H9 (cell line): ENCODE results near the gene TGFB3. TPM values are rescaled to one million over a fixed set of nuclear protein-coding genes. Genes with fewer than 3 reads are reported as not detected.

ENCODE experiments used
- DNase-seq: peaks from one replicate; pipeline ENCODE4 v3.0.0-alpha.2; 2017
- H2AFZ ChIP-seq: one replicate; pipeline ENCODE4 v1.6.1; 2013; ENCODE audit warnings: mild to moderate bottlenecking, low read length, control low read depth, moderate library complexity
- H2AK5ac ChIP-seq: 2 replicates; pipeline ENCODE4 v1.6.1; 2013; ENCODE audit warnings: low read length, control low read depth, mixed read lengths; ENCODE audit not compliant: insufficient read length
- H2BK120ac ChIP-seq: one replicate; pipeline ENCODE4 v1.6.1; 2013; ENCODE audit warnings: low read depth, mild to moderate bottlenecking, low read length, control low read depth, inconsistent platforms; ENCODE audit not compliant: poor library complexity, severe bottlenecking
- H2BK12ac ChIP-seq: 2 replicates; pipeline ENCODE4 v1.6.1; 2013; ENCODE audit warnings: low read length, control low read depth, mixed read lengths, low read depth; ENCODE audit not compliant: insufficient read length
- H2BK15ac ChIP-seq: 2 replicates; pipeline ENCODE4 v1.6.1; 2013; ENCODE audit warnings: low read depth, low read length, control low read depth
- H2BK20ac ChIP-seq: one replicate; pipeline ENCODE4 v1.6.1; 2013; ENCODE audit warnings: low read depth, mild to moderate bottlenecking, low read length, control low read depth, inconsistent platforms; ENCODE audit not compliant: poor library complexity, severe bottlenecking
- H2BK5ac ChIP-seq: 2 replicates; pipeline ENCODE4 v1.6.1; 2013; ENCODE audit warnings: low read length, control low read depth, mixed read lengths; ENCODE audit not compliant: insufficient read length
- H3K14ac ChIP-seq: 2 replicates; pipeline ENCODE4 v1.6.1; 2013; ENCODE audit warnings: low read length, control low read depth; ENCODE audit not compliant: insufficient read depth
- H3K18ac ChIP-seq: 2 replicates; pipeline ENCODE4 v1.6.1; 2013; ENCODE audit warnings: low read depth, mild to moderate bottlenecking, mixed read lengths, low read length, control low read depth; ENCODE audit not compliant: insufficient read length
- H3K23ac ChIP-seq: 2 replicates; pipeline ENCODE4 v1.6.1; 2013; ENCODE audit warnings: low read length, control low read depth, mixed read lengths, low read depth; ENCODE audit not compliant: insufficient read length
- H3K23me2 ChIP-seq: 2 replicates; pipeline ENCODE4 v1.6.1; 2013; ENCODE audit warnings: low read depth, mild to moderate bottlenecking, mixed read lengths, low read length, control low read depth; ENCODE audit not compliant: insufficient read length, poor library complexity, severe bottlenecking
- H3K27ac ChIP-seq: 2 replicates; pipeline ENCODE4 v1.5.1; 2013; ENCODE audit warnings: low read length, control low read depth, mixed read lengths, low read depth; ENCODE audit not compliant: insufficient read length
- H3K27me3 ChIP-seq: 2 replicates; pipeline ENCODE4 v1.6.1; 2013; ENCODE audit warnings: low read length, control low read depth, inconsistent platforms; ENCODE audit not compliant: insufficient read depth
- H3K4ac ChIP-seq: 2 replicates; pipeline ENCODE4 v1.6.1; 2013; ENCODE audit warnings: low read depth, mild to moderate bottlenecking, control low read depth, inconsistent platforms, low read length, moderate library complexity
- H3K4me1 ChIP-seq: 2 replicates; pipeline ENCODE4 v1.6.1; 2013; ENCODE audit warnings: low read length, control low read depth, inconsistent platforms; ENCODE audit not compliant: insufficient read depth
- H3K4me2 ChIP-seq: 2 replicates; pipeline ENCODE4 v1.6.1; 2013; ENCODE audit warnings: low read length, control low read depth, mixed read lengths; ENCODE audit not compliant: insufficient read length, insufficient read depth
- H3K56ac ChIP-seq: 2 replicates; pipeline ENCODE4 v1.6.1; 2013; ENCODE audit warnings: low read depth, mild to moderate bottlenecking, mixed read lengths, low read length, control low read depth; ENCODE audit not compliant: insufficient read length
- H3K79me1 ChIP-seq: 2 replicates; pipeline ENCODE4 v1.6.1; 2013; ENCODE audit warnings: low read depth, mild to moderate bottlenecking, moderate library complexity, low read length, control low read depth, inconsistent platforms; ENCODE audit not compliant: insufficient read depth, poor library complexity, severe bottlenecking
- H3K79me2 ChIP-seq: 2 replicates; pipeline ENCODE4 v1.6.1; 2013; ENCODE audit warnings: low read length, control low read depth, inconsistent platforms; ENCODE audit not compliant: insufficient read depth
- H3K9ac ChIP-seq: 2 replicates; pipeline ENCODE4 v1.6.1; 2013; ENCODE audit warnings: low read length, control low read depth, mixed read lengths; ENCODE audit not compliant: insufficient read length; ENCODE audit errors: extremely low read depth
- H3K9me3 ChIP-seq: one replicate; pipeline ENCODE4 v1.6.1; 2013; ENCODE audit warnings: low read depth, low read length, inconsistent platforms; ENCODE audit not compliant: control insufficient read depth
- H3T11ph ChIP-seq: one replicate; pipeline ENCODE4 v1.6.1; 2013; ENCODE audit warnings: mild to moderate bottlenecking, low read length, control low read depth, inconsistent platforms
- H4K20me1 ChIP-seq: one replicate; pipeline ENCODE4 v1.6.1; 2013; ENCODE audit not compliant: control insufficient read depth, insufficient read length, insufficient read depth
- H4K5ac ChIP-seq: 2 replicates; pipeline ENCODE4 v1.6.1; 2013; ENCODE audit warnings: low read depth, mild to moderate bottlenecking, mixed read lengths, low read length, control low read depth; ENCODE audit not compliant: insufficient read length
- H4K8ac ChIP-seq: replicated peaks from 2 replicates; pipeline ENCODE4 v1.6.1; 2013; ENCODE audit warnings: low read length, control low read depth, mixed read lengths, low read depth; ENCODE audit not compliant: insufficient read length
- H4K91ac ChIP-seq: 2 replicates; pipeline ENCODE4 v1.6.1; 2013; ENCODE audit warnings: low read depth, mild to moderate bottlenecking, moderate library complexity, mixed read lengths, low read length, control low read depth; ENCODE audit not compliant: insufficient read length
- H3K27ac Mint-ChIP-seq, 3 experiments: 2 replicates in 2 of 3; 3 replicates in 1 of 3; pipeline ENCODE4 v1.8.0; 2020 to 2021; ENCODE audit warnings: mixed read lengths in 3 of 3, mild to moderate bottlenecking in 1 of 3, moderate library complexity in 1 of 3
- H3K27me3 Mint-ChIP-seq: 2 replicates; pipeline ENCODE4 v1.8.0; 2021; ENCODE audit warnings: low read depth, mild to moderate bottlenecking, moderate library complexity, mixed read lengths
- H3K36me3 Mint-ChIP-seq, 3 experiments: 2 replicates in 2 of 3; 3 replicates in 1 of 3; pipeline ENCODE4 v1.8.0; 2020 to 2021; ENCODE audit warnings: low read depth in 3 of 3, mixed read lengths in 3 of 3; ENCODE audit not compliant: insufficient read depth in 1 of 3
- H3K4me1 Mint-ChIP-seq, 2 experiments: 2 replicates each; pipeline ENCODE4 v1.8.0; 2020; ENCODE audit warnings: mixed read lengths in 2 of 2
- H3K4me3 Mint-ChIP-seq, 2 experiments: 2 replicates in 1 of 2; 3 replicates in 1 of 2; pipeline ENCODE4 v1.8.0; 2020 to 2021; ENCODE audit warnings: mild to moderate bottlenecking in 2 of 2, mixed read lengths in 2 of 2, moderate library complexity in 1 of 2
- H3K9me3 Mint-ChIP-seq, 2 experiments: 2 replicates in 1 of 2; 3 replicates in 1 of 2; pipeline ENCODE4 v1.8.0; 2020; ENCODE audit warnings: mild to moderate bottlenecking in 2 of 2, mixed read lengths in 2 of 2, moderate library complexity in 1 of 2
- WGBS: extraction: QIAGEN DNeasy Blood & Tissue Kit; methylation state at CpG from one replicate; pipeline ENCODE4 v1.1.7; 2013; ENCODE audit warnings: missing lambda C conversion rate, low lambda C conversion rate, mixed read lengths; ENCODE audit not compliant: insufficient read length; ENCODE audit errors: extremely low coverage; 5-methylcytosine and 5-hydroxymethylcytosine counted together
- total RNA-seq: library from RNA; stranded (reverse); gene quantifications from 2 replicates; pipeline ENCODE4 v1.2.1, GENCODE V29; 2021
- TF ChIP-seq, protein P1 (sequence below): fragments of 200-600 bp; sonication (generic); conservative IDR thresholded peaks from 3 replicates; pipeline ENCODE4 v1.8.0; 2021; ENCODE audit warnings: antibody characterized with exemption, mild to moderate bottlenecking

TGFB3 gene
- total RNA-seq, 1 experiment from 2014 or later: 0.37 TPM

DNA sequence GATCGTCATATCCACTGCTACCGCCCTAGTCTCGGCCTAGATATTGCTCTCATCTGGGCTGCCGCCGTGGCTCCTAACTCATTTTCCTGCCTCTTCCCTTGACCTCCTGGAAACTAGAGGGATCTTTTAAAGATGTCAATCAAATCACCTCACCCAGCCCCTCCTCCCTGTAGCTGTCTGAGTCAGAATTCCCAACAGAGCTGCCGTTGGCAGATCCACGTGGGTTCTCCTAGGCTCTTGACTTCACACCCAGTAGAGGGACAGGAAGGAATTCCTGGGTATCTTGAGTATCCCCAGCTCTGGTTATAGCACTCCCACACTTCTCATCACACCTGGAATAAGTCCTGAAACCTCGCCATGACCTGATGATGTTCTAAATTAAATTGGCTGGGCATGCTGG, 11.9 kb downstream of the TGFB3 start:
- Histone ChIP-seq H4K8ac (no peak overlapping the region), H2AFZ (no peak overlapping the region), H3K56ac (no peak overlapping the region), H3K4me1 (peaks cover 5% of the 10 kb centered on the region; the same call in 1 of the 2 replicates), H2AK5ac (no peak overlapping the region), H3K14ac (no peak overlapping the region), H2BK20ac (no peak overlapping the region), H3K23ac (no peak overlapping the region), H4K20me1 (no peaks in the 10 kb centered on the region), H4K91ac (no peak overlapping the region), H2BK12ac (no peak overlapping the region), H3T11ph (no peak overlapping the region), H2BK5ac (no peak overlapping the region), H3K79me1 (no peaks in the 10 kb centered on the region), H3K9me3 (no peaks in the 10 kb centered on the region), H2BK120ac (no peak overlapping the region), H3K27me3 (no peaks in the 10 kb centered on the region), H3K18ac (no peak overlapping the region), H3K4ac (no peak overlapping the region), H3K79me2 (no peaks in the 10 kb centered on the region; the same call in 1 of the 2 replicates), H3K9ac (no peak overlapping the region), H3K23me2 (no peaks in the 10 kb centered on the region), H2BK15ac (no peak overlapping the region), H3K27ac (no peak overlapping the region), H3K4me2 (no peak overlapping the region), H4K5ac (no peak overlapping the region)
- DNase-seq: no peak
- no peak overlapping the region for H3K4me3 Mint-ChIP-seq
- no peak overlapping the region; a peak in 1 of 7 replicates for H3K27ac Mint-ChIP-seq
- no peaks in the 10 kb centered on the region for H3K27me3 Mint-ChIP-seq
- TF ChIP-seq, protein P1, sequence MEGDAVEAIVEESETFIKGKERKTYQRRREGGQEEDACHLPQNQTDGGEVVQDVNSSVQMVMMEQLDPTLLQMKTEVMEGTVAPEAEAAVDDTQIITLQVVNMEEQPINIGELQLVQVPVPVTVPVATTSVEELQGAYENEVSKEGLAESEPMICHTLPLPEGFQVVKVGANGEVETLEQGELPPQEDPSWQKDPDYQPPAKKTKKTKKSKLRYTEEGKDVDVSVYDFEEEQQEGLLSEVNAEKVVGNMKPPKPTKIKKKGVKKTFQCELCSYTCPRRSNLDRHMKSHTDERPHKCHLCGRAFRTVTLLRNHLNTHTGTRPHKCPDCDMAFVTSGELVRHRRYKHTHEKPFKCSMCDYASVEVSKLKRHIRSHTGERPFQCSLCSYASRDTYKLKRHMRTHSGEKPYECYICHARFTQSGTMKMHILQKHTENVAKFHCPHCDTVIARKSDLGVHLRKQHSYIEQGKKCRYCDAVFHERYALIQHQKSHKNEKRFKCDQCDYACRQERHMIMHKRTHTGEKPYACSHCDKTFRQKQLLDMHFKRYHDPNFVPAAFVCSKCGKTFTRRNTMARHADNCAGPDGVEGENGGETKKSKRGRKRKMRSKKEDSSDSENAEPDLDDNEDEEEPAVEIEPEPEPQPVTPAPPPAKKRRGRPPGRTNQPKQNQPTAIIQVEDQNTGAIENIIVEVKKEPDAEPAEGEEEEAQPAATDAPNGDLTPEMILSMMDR: no peak
- peaks cover 7 to 11% of the 10 kb centered on the region in 2 experiments for H3K4me1 Mint-ChIP-seq
- H3K36me3 Mint-ChIP-seq: no peaks in the 10 kb centered on the region
- no peaks in the 10 kb centered on the region for H3K9me3 Mint-ChIP-seq
- no CpG with 5 or more reads among the region's 8 CpGs for WGBS
